ENCODE results near the gene TENM3.

Gene TENM3

GRCh38 chr4:182778222-182778982 is 535.2 kb downstream of the TENM3 start:
- DNase-seq (ENCODE audit: low spot score), result no peak

DNA sequence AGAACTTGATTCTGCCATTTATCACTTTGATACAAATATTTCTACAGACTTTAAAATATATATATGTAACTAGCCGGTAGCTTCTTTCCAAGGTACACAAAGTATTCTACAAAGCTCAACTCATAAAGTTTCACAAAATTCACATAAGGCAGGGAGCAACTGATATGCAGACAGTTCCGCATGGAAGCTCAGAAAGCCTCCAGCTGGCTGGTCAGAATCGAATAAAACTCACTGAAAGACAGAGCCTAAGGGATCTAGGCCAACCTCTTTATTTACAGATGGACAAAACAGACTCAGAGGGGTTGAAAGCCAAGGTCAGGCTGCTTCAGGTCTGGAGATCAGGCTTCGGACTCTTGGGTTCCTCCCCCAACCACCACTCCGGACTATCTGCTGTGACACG is 543.8 kb downstream of the TENM3 start:
- no peak for DNase-seq (ENCODE audit: low spot score)

DNA sequence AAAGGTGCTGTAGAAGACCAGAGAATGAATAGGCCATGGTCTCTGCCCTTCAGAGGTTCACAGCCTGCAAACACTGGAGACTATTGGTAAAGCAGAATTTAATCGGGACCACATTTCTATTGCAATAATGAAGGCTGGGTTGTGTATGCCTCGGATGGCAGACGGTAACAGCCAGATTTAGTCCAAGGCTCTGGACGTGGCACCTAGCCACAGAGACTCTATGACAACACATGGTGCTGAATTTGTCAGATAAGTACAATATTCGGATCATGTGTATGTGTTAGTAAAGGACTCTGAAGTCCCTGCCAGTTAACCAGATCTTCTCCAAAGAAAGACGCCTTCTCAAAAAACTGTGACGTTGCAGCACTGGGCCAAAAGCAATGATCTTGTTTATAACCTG is 545.0 kb downstream of the TENM3 start:
- DNase-seq (ENCODE audit: low spot score), result no peak

- DNase-seq (ENCODE audit: low spot score), result no peak
These were observed 546.3 kb downstream of the TENM3 start for GRCh38 chr4:182789529-182789928.

GRCh38 chr4:182795446-182796238 is 552.4 kb downstream of the TENM3 start:
- no peak for DNase-seq (ENCODE audit: low spot score)

- no peak for DNase-seq (ENCODE audit: low spot score)
These were observed 556.5 kb downstream of the TENM3 start for GRCh38 chr4:182799515-182800215.

GRCh38 chr4:182800216-182800515 is 557.0 kb downstream of the TENM3 start:
- DNase-seq (ENCODE audit: low spot score), result no peak

- DNase-seq (ENCODE audit: low spot score), result no peak
These were observed 558.4 kb downstream of the TENM3 start for GRCh38 chr4:182801636-182802035.

DNA sequence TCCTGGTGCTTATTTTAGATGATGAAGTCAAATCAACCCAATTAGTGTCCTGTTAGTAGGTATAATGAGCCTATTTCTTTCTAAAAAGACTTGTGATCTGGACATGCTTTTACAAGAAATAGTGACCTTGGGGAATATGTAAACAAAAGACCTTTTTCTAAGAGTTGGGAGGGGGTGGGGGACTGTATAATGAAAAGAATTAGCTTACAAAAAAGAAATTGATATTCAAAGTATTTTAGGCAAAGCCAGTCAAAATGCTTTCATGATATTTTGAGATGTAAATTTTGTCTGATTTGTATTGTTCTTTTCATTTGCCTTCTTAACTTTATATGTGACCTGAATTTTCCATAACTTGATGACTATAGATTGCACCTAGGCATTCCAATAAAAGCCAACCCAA is 559.4 kb downstream of the TENM3 start:
- no peak for DNase-seq (ENCODE audit: low spot score)

DNA sequence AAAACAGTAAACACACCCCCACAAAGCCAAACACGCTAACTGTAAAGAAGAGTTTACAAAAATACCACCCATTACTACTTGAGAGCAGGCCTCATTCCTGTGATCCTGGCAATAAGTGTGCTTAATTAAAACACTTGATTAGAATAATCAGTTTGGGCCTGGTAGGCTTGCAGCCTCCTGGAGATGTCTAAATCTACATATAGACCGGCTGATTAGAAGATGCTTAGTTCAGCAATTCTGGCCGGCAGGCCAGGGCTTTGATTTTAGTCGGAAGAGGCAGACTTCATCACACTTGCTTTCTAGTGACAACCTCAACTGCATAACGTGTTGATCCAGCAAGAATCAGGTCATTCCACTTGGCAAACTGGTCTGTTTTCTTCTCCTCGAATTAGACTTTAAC is 560.0 kb downstream of the TENM3 start:
- no peak for DNase-seq (ENCODE audit: low spot score)

- DNase-seq (ENCODE audit: low spot score), result no peak
These were observed 560.9 kb downstream of the TENM3 start for GRCh38 chr4:182804131-182804530.

DNA sequence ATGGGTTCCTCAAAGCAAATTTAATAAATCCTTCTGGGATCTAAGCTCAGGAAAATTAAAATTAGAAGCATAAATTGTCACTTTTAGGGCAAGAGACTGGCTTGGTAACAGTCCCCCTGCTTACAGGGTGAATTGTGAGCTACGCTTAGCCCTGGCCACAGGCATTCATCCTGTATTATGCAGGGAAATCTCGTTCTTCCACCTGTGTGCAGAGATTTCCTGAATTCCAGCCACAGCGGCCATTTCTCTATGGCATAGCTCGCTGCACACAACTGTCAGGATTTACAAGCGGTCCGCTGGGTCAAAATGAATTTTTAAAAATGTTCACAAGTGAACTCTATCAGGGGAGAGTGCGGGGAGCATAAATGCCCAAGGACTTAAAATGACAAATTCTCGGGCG is 562.1 kb downstream of the TENM3 start:
- no peak for DNase-seq (ENCODE audit: low spot score)

DNA sequence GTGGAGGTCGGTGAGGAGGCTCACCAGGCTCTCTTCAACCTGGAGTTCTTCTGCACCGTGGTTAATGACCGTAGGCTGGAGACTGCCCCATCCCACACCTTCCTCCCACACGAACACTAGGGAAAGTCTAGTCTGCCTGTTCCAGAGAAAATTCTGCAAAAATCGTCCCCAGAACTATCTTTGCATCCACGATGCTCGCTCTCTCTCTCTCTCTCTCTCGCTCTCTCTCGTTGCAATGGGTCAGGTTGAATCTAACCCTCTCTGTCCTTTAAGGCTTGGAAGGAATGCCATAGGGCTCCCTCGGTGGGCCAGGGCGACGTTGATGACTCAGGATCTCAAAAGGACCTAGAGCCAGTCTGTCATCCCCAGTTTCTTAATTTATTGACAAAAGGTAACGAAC is 562.5 kb downstream of the TENM3 start:
- DNase-seq (ENCODE audit: low spot score), result no peak

DNA sequence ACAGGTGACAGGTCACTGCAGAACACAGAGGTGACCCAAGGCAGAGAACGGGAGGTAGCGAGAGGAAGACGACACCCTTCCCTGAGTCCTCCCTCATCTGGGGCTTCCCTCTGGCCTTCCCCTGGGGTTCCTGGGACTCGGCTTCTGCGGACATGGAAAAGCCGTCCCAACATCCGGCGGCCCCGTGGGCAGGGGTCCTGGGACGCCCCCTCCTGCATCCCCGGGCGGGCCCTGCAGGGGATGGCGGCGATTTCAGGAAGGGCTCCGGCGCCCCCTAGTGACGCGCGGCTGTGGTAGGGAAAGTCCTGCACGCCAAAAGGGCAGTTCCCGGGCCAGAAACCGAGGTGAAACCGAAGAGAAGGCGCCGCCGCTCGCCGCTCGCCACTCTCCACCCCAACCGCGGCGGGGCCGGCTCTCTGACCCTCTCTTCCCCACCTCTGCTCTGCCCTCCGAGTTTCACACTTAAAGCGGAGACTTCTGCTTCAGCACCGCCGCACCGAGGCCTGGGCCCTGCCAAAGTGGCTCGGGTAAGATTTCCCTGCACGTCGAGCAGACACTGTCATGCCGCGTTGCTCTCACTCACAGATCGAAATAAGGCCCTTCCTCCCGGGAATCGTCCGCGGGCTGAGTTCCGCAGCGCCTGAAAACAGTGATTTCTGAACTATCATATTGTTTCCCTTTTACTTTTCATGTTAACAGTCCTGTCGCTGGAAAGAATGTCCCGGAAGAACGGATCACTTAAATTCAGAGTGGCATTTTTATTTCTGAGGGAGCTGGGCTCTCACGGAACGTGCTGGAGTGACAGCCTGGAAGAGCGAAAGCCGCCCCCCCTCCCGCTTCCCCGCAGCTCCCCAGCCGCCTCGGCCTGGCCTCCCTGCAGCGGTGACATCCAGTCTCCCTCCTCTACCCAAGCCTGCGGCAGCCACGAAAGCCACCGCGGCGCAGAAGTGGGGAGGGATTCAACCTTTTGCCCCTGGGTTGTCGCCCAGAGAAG is 563.4 kb downstream of the TENM3 start:
- DNase-seq (ENCODE audit: low spot score), result peak; percentile 69

- DNase-seq (ENCODE audit: low spot score), result no peak
These were observed 564.1 kb downstream of the TENM3 start for GRCh38 chr4:182807346-182807745.

- DNase-seq (ENCODE audit: low spot score), result no peak
These were observed 564.8 kb downstream of the TENM3 start for GRCh38 chr4:182807767-182808548.

- DNase-seq (ENCODE audit: low spot score), result peak; percentile 85
These were observed 565.6 kb downstream of the TENM3 start for GRCh38 chr4:182808673-182809416.

DNA sequence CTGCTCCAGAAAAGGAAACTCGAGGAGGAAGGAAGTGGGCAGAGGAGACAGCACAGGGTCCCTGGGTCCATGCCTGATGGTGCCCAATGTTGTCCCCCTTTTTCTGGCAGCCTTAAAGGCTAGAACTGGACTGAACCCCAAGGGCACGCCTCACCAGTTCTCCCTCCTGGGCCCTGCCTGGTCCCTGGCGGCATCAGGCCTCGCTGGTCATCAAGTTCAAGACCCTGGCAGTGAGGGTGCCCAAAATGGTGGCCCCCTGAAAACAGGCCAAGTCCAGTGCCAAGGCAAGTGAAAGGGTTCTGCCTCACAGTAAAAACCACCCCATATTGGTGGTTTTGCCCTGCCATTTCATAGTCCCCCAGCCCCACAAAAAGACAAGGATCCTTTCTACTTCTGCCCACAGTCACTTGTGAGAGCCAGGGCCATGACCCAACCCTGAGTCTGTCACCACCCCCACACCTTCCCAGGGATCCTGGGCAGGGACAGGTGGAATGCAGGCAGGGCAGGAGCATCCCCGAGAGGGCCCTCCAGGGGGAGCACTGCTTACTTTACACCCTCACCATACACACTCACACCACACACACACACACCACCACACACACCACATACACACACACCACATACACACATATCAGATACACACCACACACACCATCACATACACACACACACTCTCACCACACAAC is 566.4 kb downstream of the TENM3 start:
- peak; percentile 21 for DNase-seq (ENCODE audit: low spot score)

DNA sequence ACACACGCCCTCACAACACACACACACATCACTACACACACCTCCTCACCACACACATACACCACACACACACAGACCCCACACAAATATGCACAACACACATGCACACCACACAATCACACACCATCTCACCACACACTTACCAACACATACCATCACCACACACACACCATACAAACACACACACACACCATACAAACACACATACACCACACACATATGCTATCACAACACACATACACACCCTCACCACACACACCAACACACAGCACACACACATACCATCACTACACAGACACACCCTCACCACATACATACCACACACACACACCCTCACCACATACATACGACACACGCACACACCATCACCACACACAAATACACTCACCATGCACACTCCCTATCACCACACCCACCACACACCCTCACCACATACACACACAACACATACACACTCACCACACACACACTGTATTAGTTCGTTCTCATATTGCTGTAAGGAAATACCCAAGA is 567.0 kb downstream of the TENM3 start:
- DNase-seq (ENCODE audit: low spot score), result no peak

Data from activated CD4-positive, alpha-beta T cell treated with anti-CD3 and anti-CD28 coated beads, Interleukin-2, Interleukin-4, amounts not matched to agents 100 ng/mL and 50 ng/mL, durations not matched to agents 16 hours and 8 hours (primary cell).